ENCODE measurements around the gene NMNAT2.

The NMNAT2 gene

GRCh38 chr1:183293241-183293640 is 124.9 kb downstream of the NMNAT2 start:
- no peak for DNase-seq (ENCODE audit: extremely low spot score, insufficient read length, low read depth)
- FAIRE-seq, result no peak

GRCh38 chr1:183291802-183292514 is 126.2 kb downstream of the NMNAT2 start:
- DNase-seq (ENCODE audit: extremely low spot score, insufficient read length, low read depth) (no peak), FAIRE-seq (no peak)

GRCh38 chr1:183291216-183291762 is 126.9 kb downstream of the NMNAT2 start:
- FAIRE-seq (no peak), DNase-seq (ENCODE audit: extremely low spot score, insufficient read length, low read depth) (no peak)

GRCh38 chr1:183290628-183291027 is 127.6 kb downstream of the NMNAT2 start:
- DNase-seq (ENCODE audit: extremely low spot score, insufficient read length, low read depth), result no peak
- no peak for FAIRE-seq

- DNase-seq (ENCODE audit: extremely low spot score, insufficient read length, low read depth), result no peak
Observed at GRCh38 chr1:183289051-183289496, 129.1 kb downstream of the NMNAT2 start.

GRCh38 chr1:183288583-183288982 is 129.6 kb downstream of the NMNAT2 start:
- FAIRE-seq (no peak), DNase-seq (ENCODE audit: extremely low spot score, insufficient read length, low read depth) (no peak)

More at GRCh38 chr1:183289051-183289496, 129.1 kb downstream of the NMNAT2 start:
- no peak for FAIRE-seq

- no peak for DNase-seq (ENCODE audit: extremely low spot score, insufficient read length, low read depth)
- no peak for FAIRE-seq
Observed at GRCh38 chr1:183287191-183287675, 130.9 kb downstream of the NMNAT2 start.

GRCh38 chr1:183285746-183286145 is 132.4 kb downstream of the NMNAT2 start:
- FAIRE-seq, result no peak

GRCh38 chr1:183285256-183285655 is 132.9 kb downstream of the NMNAT2 start:
- no peak for FAIRE-seq
- DNase-seq (ENCODE audit: extremely low spot score, insufficient read length, low read depth), result no peak

More at GRCh38 chr1:183285746-183286145, 132.4 kb downstream of the NMNAT2 start:
- DNase-seq (ENCODE audit: extremely low spot score, insufficient read length, low read depth), result no peak

GRCh38 chr1:183284086-183284485 is 134.1 kb downstream of the NMNAT2 start:
- no peak for DNase-seq (ENCODE audit: extremely low spot score, insufficient read length, low read depth)
- no peak for FAIRE-seq

GRCh38 chr1:183283286-183283685 is 134.9 kb downstream of the NMNAT2 start:
- DNase-seq (ENCODE audit: extremely low spot score, insufficient read length, low read depth) (no peak), FAIRE-seq (no peak)

GRCh38 chr1:183282101-183282855 is 135.9 kb downstream of the NMNAT2 start:
- no peak for FAIRE-seq
- no peak for DNase-seq (ENCODE audit: extremely low spot score, insufficient read length, low read depth)

- DNase-seq (ENCODE audit: extremely low spot score, insufficient read length, low read depth) (peak; percentile 43), FAIRE-seq (peak; percentile 83)
Observed at GRCh38 chr1:183281553-183282091, 136.6 kb downstream of the NMNAT2 start.

GRCh38 chr1:183281039-183281438 is 137.1 kb downstream of the NMNAT2 start:
- FAIRE-seq (no peak), DNase-seq (ENCODE audit: extremely low spot score, insufficient read length, low read depth) (no peak)

GRCh38 chr1:183279835-183280234 is 138.3 kb downstream of the NMNAT2 start:
- no peak for FAIRE-seq
- DNase-seq (ENCODE audit: extremely low spot score, insufficient read length, low read depth), result no peak

- no peak for DNase-seq (ENCODE audit: extremely low spot score, insufficient read length, low read depth)
- FAIRE-seq, result no peak
Observed at GRCh38 chr1:183278739-183279591, 139.2 kb downstream of the NMNAT2 start.

GRCh38 chr1:183277821-183278738 is 140.1 kb downstream of the NMNAT2 start:
- no peak for FAIRE-seq
- DNase-seq (ENCODE audit: extremely low spot score, insufficient read length, low read depth), result no peak

GRCh38 chr1:183276386-183277080 is 141.6 kb downstream of the NMNAT2 start:
- FAIRE-seq, result no peak
- DNase-seq (ENCODE audit: extremely low spot score, insufficient read length, low read depth), result no peak

Data from GM18507 (cell line).